Ovary (tissue), 9 donors: Measurements from ENCODE around the gene PTPRG. TPM values are rescaled to one million over a fixed set of nuclear protein-coding genes. Genes with fewer than 3 reads are reported as not detected.

Experiments used
- DNase-seq, 5 donors: peaks; one replicate each; pipeline ENCODE4 v3.0.0-alpha.2; 2019 to 2020
- H3K27ac ChIP-seq, 2 donors: fragments of 200-600 bp; one replicate each; pipeline versions ENCODE4 v1.5.1 to v1.8.0; 2019 to 2022
- H3K27me3 ChIP-seq: fragments of 200-600 bp; one replicate; pipeline ENCODE4 v1.8.0; 2022
- H3K36me3 ChIP-seq: fragments of 200-600 bp; sonication (generic); one replicate; pipeline ENCODE4 v1.5.1; 2019
- H3K4me1 ChIP-seq: one replicate; pipeline ENCODE4 v1.8.1; 2013; ENCODE audit warnings: mild to moderate bottlenecking, moderate library complexity; ENCODE audit not compliant: insufficient read depth
- H3K4me3 ChIP-seq: fragments of 200-600 bp; sonication (generic); one replicate; pipeline ENCODE4 v1.5.1; 2017
- H3K9me3 ChIP-seq, 2 donors: fragments of 200-600 bp in 1 of 2; sonication (generic) in 1 of 2; one replicate each; pipeline versions ENCODE4 v1.5.1 to v1.8.1; 2013 to 2019; ENCODE audit warnings: mild to moderate bottlenecking in 1 of 2, moderate library complexity in 1 of 2
- CTCF ChIP-seq, 3 donors: fragments of 450-650 bp in 2 of 3; fragments of 200-600 bp in 1 of 3; IDR thresholded peaks; one replicate each; pipeline versions ENCODE4 v1.5.1 to v1.8.0; 2016 to 2022; ENCODE audit warnings: antibody characterized with exemption in 3 of 3, mild to moderate bottlenecking in 1 of 3
- EP300 ChIP-seq: sonication (generic); formaldehyde crosslinking; IDR thresholded peaks from one replicate; pipeline ENCODE4 v1.6.1; 2017; ENCODE audit warnings: antibody characterized with exemption
- POLR2A ChIP-seq: fragments of 450-650 bp; IDR thresholded peaks from one replicate; pipeline ENCODE4 v1.6.1; 2017; ENCODE audit warnings: antibody characterized with exemption, mild to moderate bottlenecking, moderate library complexity
- WGBS, 3 donors: extraction: QIAGEN DNeasy Blood & Tissue Kit in 1 of 3; methylation state at CpG; one replicate each; pipeline versions ENCODE4 v1.1.5 to v1.1.7; 2013 to 2017; 5-methylcytosine and 5-hydroxymethylcytosine counted together
- intact Hi-C, 4 donors: fragments of 100-400 bp; cut with DNase I; formaldehyde crosslinking; loops; one replicate each; pipeline versions ENCODE4 v1.11.0 to v1.15.1; 2022 to 2023
- polyA plus RNA-seq, 2 donors: library from polyadenylated mRNA; stranded (reverse); fragments of 200-250 nt in 1 of 2; fragments of 350-450 nt in 1 of 2; fragmentation: Illumina TruSeq in 1 of 2; extraction: RNeasy Lipid Tissue Mini Kit (QIAGEN cat#74804) in 1 of 2; gene quantifications; one replicate each; pipeline ENCODE4 v1.2.3, GENCODE V29; 2013 to 2014
- total RNA-seq, 7 donors: library from RNA; depleted of rRNA in 2 of 7; stranded (reverse); fragments of >200 nt in 2 of 7; fragmentation: NEBNext Ultra II Directional in 3 of 7; extraction: Animal tissue kit (Norgen Biotek cat#: 25700) in 3 of 7; gene quantifications; one replicate each; pipeline versions ENCODE4 v1.1.0 to v1.2.4, GENCODE V29; 2016 to 2023
- donor health status: DM: no; HTN: no; CAD: no; lungs with moderate emphysema.
- donor health status: DM: no; HTN: no; CAD: no.
- donor health status: Bipolar disorder and iron deficiency.
- donor health status: DM: yes; HTN: yes; CAD: no.
- donor health status: DM: no; HTN: no; CAD: no.
- donor health status: DM: yes; HTN: yes; CAD: no.

PTPRG gene
- total and polyA plus RNA-seq, 9 donors, result 18.2 to 87.9 (median 47.7) TPM

- intact Hi-C loops, result loop anchor here in 1 of 4 donors (10.0 kb wide), 1 partner anchor 375 kb away; the partner anchor contains the start of gene PTPRG
- no peak for TF ChIP-seq EP300
- TF ChIP-seq CTCF (IDR thresholded peaks at IDR 0.05), result no peak
- Histone ChIP-seq H3K36me3 (no peaks in the 10 kb centered on the region), H3K27ac (no peak overlapping the region), H3K4me1 (no peaks in the 10 kb centered on the region), H3K27me3 (no peaks in the 10 kb centered on the region), H3K4me3 (no peak overlapping the region), H3K9me3 (no peaks in the 10 kb centered on the region)
- WGBS, 3 donors, result 91 to 98% (median 98%) methylated on average over 2 of the region's 2 CpGs
- no peak for DNase-seq
These were observed 378.9 kb downstream of the PTPRG start for GRCh38 chr3:61940236-61940635.

GRCh38 chr3:61943975-61944374 is 382.6 kb downstream of the PTPRG start:
- DNase-seq, result no peak
- Histone ChIP-seq H3K27ac (no peak overlapping the region), H3K4me1 (no peaks in the 10 kb centered on the region), H3K27me3 (no peaks in the 10 kb centered on the region), H3K9me3 (no peaks in the 10 kb centered on the region), H3K4me3 (no peak overlapping the region), H3K36me3 (no peaks in the 10 kb centered on the region)
- intact Hi-C loops, result loop anchor here in 1 of 4 donors (10.0 kb wide), 1 partner anchor 379 kb away; the partner anchor contains the start of gene PTPRG
- 89 to 94% (median 91%) methylated on average over 4 of the region's 4 CpGs for WGBS, 3 donors
- TF ChIP-seq POLR2A (no peak), EP300 (no peak), CTCF (IDR thresholded peaks at IDR 0.05) (no peak)

GRCh38 chr3:61944726-61945125 is 383.4 kb downstream of the PTPRG start:
- no peak overlapping the region for H3K4me3 ChIP-seq
- intact Hi-C loops, result loop anchor here in 2 of 4 donors (5.0 to 10.0 kb wide), 2 partner anchors 380 to 1592 kb away; partner anchors contain the start of gene PTPRG (in 1 of the 2)
- TF ChIP-seq POLR2A (no peak), CTCF (IDR thresholded peaks at IDR 0.05) (no peak), EP300 (no peak)
- H3K36me3 ChIP-seq, result no peaks in the 10 kb centered on the region
- WGBS, 3 donors, result 91 to 94% (median 91%) methylated on average over 6 of the region's 6 CpGs
- no peaks in the 10 kb centered on the region for H3K27me3 ChIP-seq
- H3K9me3 ChIP-seq, result no peaks in the 10 kb centered on the region
- no peak overlapping the region for H3K27ac ChIP-seq
- DNase-seq, result no peak
- H3K4me1 ChIP-seq, result no peaks in the 10 kb centered on the region

GRCh38 chr3:61945657-61946056 is 384.3 kb downstream of the PTPRG start:
- DNase-seq, result no peak
- no peak overlapping the region for H3K4me3 ChIP-seq
- H3K4me1 ChIP-seq, result no peaks in the 10 kb centered on the region
- 64 to 96% (median 65%) methylated on average over 3 of the region's 3 CpGs for WGBS, 3 donors
- intact Hi-C loops, result loop anchor here in 2 of 4 donors (5.0 to 10.0 kb wide), 2 partner anchors 381 to 1593 kb away; partner anchors contain the start of gene PTPRG (in 1 of the 2)
- H3K36me3 ChIP-seq, result no peaks in the 10 kb centered on the region
- no peaks in the 10 kb centered on the region for H3K27me3 ChIP-seq
- no peaks in the 10 kb centered on the region for H3K9me3 ChIP-seq
- no peak overlapping the region for H3K27ac ChIP-seq
- TF ChIP-seq CTCF (IDR thresholded peaks at IDR 0.05) (no peak), POLR2A (no peak), EP300 (no peak)
